ENCODE measurements around the gene TSKS.

TSKS gene

DNA sequence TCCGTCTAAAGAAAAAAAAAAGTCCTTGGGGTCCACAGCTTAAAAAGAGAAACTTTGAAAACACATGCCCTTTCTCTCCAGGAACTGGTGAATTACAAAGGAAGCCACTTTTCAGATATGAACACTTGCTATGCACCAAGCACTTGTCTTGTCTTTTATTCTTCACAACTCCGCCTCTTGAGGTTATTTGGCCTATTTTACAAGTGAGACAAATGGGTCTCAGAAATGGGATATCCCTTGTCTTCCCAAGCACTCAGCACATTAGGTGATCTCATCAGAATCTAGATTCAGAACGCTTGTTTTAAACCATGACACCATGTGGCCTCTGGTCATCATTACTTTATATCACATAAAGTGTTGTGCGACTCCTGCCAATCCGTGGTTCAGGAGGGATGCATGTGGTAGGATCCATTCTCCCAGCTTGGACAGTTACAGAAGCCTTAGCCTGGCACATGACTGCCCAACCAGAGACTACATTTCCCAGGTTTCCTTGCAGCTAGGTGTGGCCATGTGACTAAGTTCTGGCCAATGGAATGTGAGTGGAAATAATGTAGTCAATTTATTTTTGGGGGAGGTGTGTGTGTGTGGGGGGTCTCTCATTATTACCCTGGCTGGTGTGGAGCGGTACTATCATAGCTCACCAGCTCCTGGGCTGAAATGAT lies 13.9 kb downstream of the TSKS start:
- Histone ChIP-seq H3K4me1 (ENCODE audit: insufficient read depth, low read length, poor library complexity, severe bottlenecking) (no peaks in the 10 kb centered on the region), H3K9ac (ENCODE audit: low read depth, low read length, poor library complexity, severe bottlenecking) (no peak overlapping the region), H3F3A (ENCODE audit: low read depth) (no peaks in the 10 kb centered on the region), H3K36me3 (ENCODE audit: insufficient read depth, low read length) (no peaks in the 10 kb centered on the region), H2AFZ (ENCODE audit: low read length) (no peak overlapping the region), H3K79me2 (ENCODE audit: insufficient read depth, low read length) (no peaks in the 10 kb centered on the region), H4K20me1 (ENCODE audit: insufficient read depth, low read length, poor library complexity, severe bottlenecking) (no peaks in the 10 kb centered on the region), H3K4me3 (ENCODE audit: low read length, poor library complexity, severe bottlenecking) (no peak overlapping the region), H3K4me2 (ENCODE audit: low read depth, low read length, poor library complexity, severe bottlenecking) (no peak overlapping the region), H3K27me3 (ENCODE audit: insufficient read depth, low read length, poor library complexity, severe bottlenecking) (no peaks in the 10 kb centered on the region), H3K9me3 (ENCODE audit: insufficient read depth, low read depth, low read length) (peaks cover 5% of the 10 kb centered on the region; the same call in 1 of the 2 replicates), H3K9me2 (replicated peaks; ENCODE audit: low read depth, low read length) (no peaks in the 10 kb centered on the region)
- TF ChIP-seq, protein P1, sequence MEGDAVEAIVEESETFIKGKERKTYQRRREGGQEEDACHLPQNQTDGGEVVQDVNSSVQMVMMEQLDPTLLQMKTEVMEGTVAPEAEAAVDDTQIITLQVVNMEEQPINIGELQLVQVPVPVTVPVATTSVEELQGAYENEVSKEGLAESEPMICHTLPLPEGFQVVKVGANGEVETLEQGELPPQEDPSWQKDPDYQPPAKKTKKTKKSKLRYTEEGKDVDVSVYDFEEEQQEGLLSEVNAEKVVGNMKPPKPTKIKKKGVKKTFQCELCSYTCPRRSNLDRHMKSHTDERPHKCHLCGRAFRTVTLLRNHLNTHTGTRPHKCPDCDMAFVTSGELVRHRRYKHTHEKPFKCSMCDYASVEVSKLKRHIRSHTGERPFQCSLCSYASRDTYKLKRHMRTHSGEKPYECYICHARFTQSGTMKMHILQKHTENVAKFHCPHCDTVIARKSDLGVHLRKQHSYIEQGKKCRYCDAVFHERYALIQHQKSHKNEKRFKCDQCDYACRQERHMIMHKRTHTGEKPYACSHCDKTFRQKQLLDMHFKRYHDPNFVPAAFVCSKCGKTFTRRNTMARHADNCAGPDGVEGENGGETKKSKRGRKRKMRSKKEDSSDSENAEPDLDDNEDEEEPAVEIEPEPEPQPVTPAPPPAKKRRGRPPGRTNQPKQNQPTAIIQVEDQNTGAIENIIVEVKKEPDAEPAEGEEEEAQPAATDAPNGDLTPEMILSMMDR (conservative IDR thresholded peaks at IDR 0.05; ENCODE audit: low read length): no peak
- no peak for TF ChIP-seq EZH2phosphoT487 (IDR thresholded peaks at IDR 0.05; ENCODE audit: borderline replicate concordance)

DNA sequence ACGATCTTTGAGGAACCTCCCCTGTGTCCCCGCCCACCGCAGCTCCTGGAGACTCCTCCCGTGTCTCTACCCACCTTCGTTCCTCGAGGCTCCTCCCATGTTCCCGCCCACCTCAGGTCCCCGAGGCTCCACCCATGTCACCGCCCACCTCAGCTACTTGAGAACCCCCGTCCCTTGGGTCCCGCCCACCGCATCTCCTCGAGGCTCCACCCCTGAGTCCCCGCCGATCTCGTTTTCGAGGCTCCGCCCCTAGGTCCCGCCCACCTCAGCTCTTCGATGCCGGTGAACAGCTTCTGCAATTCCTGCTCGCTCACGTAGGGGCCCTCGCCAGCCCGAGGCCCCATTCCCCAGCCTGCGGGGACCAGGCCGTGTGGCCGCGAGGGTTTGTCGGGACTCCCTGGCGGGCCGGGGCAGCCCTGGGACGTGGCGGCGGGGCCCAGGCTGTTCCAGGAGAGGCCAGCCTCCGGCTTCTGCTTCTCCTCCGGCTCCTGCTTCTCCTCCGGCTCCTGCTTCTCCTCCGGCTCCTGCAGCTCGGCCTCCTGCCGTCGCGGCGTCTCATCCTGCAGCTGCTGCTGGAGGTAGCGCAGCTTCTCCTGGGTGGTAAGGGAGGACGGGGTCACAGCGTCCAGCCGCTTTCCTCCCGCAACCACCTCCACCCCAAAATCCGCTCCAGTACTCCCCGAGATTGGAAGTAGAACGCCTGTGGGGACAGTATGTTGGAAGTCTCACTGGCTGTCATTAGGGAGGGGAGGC lies 16.7 kb downstream of the TSKS start:
- Histone ChIP-seq H4K20me1 (ENCODE audit: insufficient read depth, low read length, poor library complexity, severe bottlenecking) (no peaks in the 10 kb centered on the region), H3K4me2 (ENCODE audit: low read depth, low read length, poor library complexity, severe bottlenecking) (no peak overlapping the region), H3K27me3 (ENCODE audit: insufficient read depth, low read length, poor library complexity, severe bottlenecking) (no peaks in the 10 kb centered on the region), H3K4me1 (ENCODE audit: insufficient read depth, low read length, poor library complexity, severe bottlenecking) (no peaks in the 10 kb centered on the region), H2AFZ (ENCODE audit: low read length) (no peak overlapping the region), H3K9me3 (ENCODE audit: insufficient read depth, low read depth, low read length) (no peaks in the 10 kb centered on the region), H3K79me2 (ENCODE audit: insufficient read depth, low read length) (no peaks in the 10 kb centered on the region), H3K36me3 (ENCODE audit: insufficient read depth, low read length) (no peaks in the 10 kb centered on the region), H3K9ac (ENCODE audit: low read depth, low read length, poor library complexity, severe bottlenecking) (no peak overlapping the region), H3F3A (ENCODE audit: low read depth) (no peaks in the 10 kb centered on the region), H3K9me2 (replicated peaks; ENCODE audit: low read depth, low read length) (no peaks in the 10 kb centered on the region), H3K4me3 (ENCODE audit: low read length, poor library complexity, severe bottlenecking) (no peak overlapping the region)
- TF ChIP-seq EZH2phosphoT487 (IDR thresholded peaks at IDR 0.05; ENCODE audit: borderline replicate concordance): no peak
- TF ChIP-seq, protein P1 (conservative IDR thresholded peaks at IDR 0.05; ENCODE audit: low read length): no peak

DNA sequence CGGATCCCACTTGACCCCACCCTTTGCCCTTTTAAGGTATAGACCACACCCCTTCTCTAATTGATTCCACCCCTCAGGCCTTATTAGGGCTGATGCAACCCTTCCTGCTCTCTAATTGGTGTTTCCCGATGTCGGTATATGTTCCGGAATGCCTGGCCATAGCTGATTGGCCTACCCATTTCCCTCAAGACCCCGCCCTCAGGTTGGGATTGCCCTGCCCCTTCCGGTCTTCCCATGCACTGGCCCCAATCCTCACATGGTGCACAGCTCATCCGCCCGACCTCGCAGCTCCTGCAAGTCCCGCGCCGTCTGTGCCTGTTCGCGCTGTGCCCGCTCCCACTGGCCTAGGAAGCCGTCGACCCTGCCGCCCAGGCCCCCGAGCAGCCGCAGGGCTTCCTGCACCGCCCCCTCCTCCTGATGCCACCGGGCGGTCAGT lies 18.1 kb downstream of the TSKS start:
- TF ChIP-seq, protein P1 (conservative IDR thresholded peaks at IDR 0.05; ENCODE audit: low read length): no peak
- TF ChIP-seq EZH2phosphoT487 (IDR thresholded peaks at IDR 0.05; ENCODE audit: borderline replicate concordance): no peak
- H3K79me2 ChIP-seq (ENCODE audit: insufficient read depth, low read length): no peaks in the 10 kb centered on the region
- H3F3A ChIP-seq (ENCODE audit: low read depth): no peaks in the 10 kb centered on the region
- H3K9ac ChIP-seq (ENCODE audit: low read depth, low read length, poor library complexity, severe bottlenecking): no peak overlapping the region
- no peaks in the 10 kb centered on the region for H3K4me1 ChIP-seq (ENCODE audit: insufficient read depth, low read length, poor library complexity, severe bottlenecking)
- no peaks in the 10 kb centered on the region for H4K20me1 ChIP-seq (ENCODE audit: insufficient read depth, low read length, poor library complexity, severe bottlenecking)
- no peak overlapping the region for H2AFZ ChIP-seq (ENCODE audit: low read length)
- H3K4me3 ChIP-seq (ENCODE audit: low read length, poor library complexity, severe bottlenecking): no peak overlapping the region
- H3K9me3 ChIP-seq (ENCODE audit: insufficient read depth, low read depth, low read length): no peaks in the 10 kb centered on the region
- H3K27me3 ChIP-seq (ENCODE audit: insufficient read depth, low read length, poor library complexity, severe bottlenecking): no peaks in the 10 kb centered on the region
- H3K4me2 ChIP-seq (ENCODE audit: low read depth, low read length, poor library complexity, severe bottlenecking): no peak overlapping the region
- no peaks in the 10 kb centered on the region for H3K9me2 ChIP-seq (replicated peaks; ENCODE audit: low read depth, low read length)
- H3K36me3 ChIP-seq (ENCODE audit: insufficient read depth, low read length): no peaks in the 10 kb centered on the region

Data from Loucy (cell line).